ENCODE data around the gene CALML6. TPM values are rescaled to one million over a fixed set of nuclear protein-coding genes. Genes with fewer than 3 reads are reported as not detected.

CALML6 gene
- polyA plus RNA-seq, 5 donors = 0.81 to 12.5 (median 0.93) TPM

DNA sequence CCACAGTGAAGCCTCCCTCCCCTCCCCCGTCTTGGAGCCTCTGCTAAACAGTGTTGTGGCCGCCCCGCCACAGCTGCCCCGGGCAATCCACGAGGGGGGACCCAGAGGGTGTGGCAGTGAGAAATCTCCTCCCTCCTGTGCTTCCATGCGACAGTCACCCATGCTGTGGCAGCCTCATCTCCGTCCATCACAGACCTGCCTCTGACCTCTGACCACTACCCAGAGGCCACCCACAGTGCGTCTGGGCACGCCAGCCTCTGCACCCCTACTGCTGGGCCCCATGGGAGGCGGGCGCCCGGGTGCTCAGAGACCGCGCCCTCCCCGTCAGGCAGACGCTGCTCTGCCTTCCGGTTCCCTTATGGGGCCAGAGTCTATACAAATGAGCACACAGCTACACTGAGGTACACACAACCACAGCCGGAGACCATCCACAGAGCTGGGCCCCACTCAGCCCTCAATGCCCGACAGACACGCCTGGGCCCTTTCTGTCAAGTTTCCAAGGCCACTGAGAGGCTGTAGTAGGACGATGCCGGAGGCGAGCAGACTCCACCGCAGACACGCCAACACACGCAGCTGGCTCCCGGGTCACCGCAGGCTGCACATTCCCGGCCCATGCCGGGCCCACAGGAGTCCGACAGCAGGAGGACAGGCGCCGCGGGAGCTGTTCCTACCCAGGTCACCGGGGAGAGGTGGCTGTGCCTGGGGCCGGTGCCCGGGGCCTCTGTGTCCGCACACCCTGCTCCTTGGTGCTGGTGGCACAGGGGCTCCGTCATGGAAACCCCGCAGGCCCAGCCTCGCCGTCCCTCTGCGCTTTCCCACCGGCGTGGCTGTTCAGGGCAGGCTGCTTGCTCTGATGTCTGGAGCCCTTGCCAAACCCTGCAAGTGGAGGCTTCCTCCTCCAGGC lies 27.9 kb downstream of the CALML6 start:
- no peak for DNase-seq

DNA sequence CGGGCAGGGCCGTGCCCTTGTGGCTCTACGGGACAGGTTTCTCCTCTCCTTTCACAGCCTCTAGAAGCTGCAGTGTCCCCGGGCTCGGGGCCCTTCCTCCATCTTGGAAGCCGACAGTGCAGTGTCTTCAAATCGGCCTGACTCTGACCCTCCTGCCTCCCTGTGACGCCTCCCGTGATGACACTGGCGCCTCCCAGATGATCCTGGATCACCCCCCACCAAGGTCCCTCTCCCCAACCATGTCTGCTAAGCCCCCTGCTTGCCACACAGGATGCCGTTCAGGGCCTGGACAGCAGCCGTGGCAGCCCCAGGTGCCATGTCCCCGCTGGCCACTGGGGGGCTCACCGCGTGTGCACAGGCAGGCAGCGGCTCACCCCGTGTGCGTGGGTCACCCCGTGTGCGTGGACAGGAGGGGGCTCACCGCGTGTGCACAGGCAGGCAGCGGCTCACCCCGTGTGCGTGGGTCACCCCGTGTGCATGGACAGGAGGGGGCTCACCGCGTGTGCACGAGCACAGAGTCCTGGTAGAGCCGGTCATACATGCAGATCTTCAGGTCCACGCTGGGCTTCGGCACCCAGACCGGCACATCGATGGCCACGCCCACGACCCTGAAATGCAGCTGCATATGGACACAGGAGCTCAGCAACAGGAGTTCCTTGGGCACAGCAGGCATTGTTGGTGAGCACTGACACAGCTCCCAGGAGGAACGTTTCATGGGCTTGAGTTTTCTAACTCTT lies 28.9 kb downstream of the CALML6 start:
- peak in 1 of 2 donors; percentile 42 for DNase-seq

DNA sequence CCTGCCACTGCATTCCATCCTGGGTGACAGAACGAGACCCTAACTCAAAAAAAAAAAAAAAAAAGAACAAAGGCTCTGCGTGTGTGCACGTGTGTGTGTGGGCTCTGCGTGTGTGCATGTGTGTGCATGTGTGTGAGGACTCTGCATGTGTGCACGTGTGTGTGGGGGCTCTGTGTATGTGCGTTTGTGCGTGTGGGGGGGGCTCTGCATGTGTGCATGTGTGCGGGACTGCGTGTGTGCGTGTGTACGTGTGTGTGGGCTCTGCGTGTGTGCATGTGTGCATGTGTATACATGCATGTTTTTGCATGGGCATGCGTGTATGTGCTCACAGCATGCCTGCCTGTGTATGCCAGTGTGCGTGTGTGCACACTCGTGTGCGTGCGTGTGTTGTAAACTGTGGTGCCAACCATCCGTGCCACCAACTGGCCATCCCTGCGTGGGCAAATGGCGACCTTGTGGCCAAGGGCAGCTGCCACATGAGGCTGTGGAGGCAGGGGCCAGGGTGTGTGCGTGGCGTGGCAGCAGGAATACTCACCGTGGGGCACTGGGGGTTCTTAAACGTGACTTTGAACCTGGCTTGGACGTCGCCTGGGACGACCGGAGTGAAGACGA lies 30.8 kb downstream of the CALML6 start:
- DNase-seq = no peak

DNA sequence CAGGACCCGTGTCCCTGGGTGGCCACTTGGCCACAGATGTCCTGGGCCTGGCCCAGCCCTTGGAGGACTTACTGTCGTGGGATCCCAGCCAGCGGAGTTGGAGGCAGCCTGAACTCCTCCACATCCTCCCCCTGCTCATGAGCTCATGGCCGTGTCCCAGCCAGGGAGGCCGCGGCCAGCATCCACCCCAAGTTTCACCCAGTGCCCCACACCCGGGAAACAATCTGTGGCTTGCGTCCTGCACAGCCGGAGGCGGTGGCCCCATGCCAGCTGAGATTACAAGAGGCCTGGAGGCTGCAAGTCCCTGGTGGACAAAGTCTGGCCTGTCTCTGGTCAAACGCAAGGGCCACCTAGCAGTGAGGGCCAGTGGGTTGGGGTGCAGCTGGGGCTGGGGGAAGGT lies 31.5 kb downstream of the CALML6 start:
- DNase-seq = peak; percentile 65 to 77

DNA sequence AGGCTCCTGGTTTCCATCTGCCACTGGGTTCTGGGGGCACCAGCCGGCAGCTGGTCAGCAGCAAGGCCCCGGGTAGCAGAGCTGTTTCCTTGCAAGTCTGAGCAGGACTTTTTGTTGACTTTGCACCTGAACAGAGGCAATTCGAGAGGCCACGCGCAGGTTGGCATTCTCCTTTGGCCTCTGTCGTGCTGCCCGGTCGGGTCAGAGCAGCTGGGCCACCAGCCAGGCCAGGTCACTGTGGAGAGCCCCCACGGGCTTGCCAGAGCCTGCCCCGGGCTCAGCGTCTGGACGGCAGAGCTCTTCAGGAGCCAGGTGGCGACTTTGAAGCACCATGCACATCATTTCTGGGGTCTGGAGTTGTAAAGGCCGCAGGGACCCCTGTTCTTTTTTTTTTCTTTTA lies 32.4 kb downstream of the CALML6 start:
- DNase-seq = no peak

DNA sequence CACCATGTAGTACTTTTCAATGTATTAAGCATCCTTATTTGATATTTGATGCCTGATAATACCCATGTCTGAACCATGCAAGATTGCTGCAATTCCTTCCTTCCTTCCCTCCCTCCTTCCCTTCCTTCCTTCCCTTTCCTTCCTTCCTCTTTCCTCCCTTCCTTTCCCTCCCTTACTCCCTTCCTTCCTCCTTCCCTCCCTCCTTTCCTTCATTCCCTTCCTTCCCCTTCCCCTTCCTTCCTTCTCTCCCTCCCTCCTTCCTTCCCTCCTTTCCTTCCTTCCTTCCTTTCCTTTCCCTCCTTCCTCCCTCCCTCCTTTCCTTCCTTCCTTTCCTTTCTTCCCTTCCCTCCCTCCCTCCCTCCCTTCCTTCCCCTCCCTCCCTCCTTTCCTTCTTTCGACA lies 33.7 kb downstream of the CALML6 start:
- no peak for DNase-seq

DNA sequence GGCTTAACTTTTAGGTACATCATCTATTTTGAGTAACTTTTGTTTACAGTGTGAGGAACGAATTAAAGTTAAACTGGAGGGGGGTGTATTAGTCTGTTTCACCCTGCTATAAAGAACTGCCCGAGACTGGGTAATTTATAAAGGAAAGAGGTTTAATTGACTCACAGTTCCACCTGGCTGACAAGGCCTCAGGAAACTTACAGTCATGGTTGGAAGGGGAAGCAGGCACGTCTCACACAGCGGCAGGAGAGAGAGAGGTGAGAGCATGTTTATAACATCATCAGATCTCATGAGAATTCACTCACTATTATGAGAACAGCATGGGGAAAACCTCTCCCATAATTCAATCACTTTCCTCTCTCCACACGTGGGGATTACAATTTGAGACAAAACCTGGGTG lies 35.9 kb downstream of the CALML6 start:
- DNase-seq = no peak

DNA sequence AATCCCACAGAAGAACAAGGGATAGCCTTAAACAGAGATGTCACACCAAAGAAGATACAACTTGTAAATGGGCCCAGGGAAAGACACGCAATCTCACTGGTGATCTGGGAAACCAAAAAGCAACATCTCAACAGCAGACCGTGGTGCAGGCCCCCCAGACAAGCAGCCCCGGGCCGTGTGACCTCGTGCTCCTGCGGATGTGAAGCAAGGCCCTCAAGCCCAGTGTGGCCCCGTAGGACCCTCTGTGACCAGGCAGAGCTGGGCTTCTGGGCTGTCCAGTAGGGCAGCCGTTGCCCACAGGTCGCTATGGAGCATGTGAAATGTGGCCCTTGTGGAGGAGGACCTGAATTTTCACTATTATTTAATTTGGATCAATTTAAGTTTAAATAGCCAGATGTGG lies 39.0 kb downstream of the CALML6 start:
- DNase-seq = no peak

DNA sequence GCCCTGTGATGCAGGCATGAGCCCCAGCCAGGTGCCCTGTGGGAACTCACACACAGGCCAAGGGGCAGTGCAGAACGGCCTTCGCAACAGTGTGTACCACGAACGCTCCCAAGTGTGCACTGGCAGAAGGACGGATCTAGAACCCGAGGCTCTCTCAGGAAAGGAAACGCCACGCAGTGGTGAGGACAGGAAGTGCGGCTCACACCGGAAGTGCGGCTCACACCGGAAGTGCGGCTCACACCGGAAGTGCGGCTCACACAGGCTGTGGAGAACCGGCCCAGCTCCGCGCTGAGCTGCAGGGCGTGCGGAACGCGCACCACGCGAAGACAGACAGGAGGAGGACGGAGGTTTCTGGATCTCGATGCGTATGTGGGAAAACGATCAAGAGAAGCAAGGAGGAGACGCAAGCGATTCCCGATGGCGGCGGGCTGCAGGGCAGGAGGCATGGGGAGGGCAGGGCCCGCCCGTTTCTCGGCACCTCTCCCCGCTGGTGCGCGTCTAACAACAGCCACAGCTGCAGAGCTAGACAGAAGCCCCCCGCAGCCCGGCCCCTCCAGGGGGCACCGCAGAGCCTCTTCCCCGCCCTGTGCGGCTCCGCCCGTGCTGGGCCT lies 39.9 kb downstream of the CALML6 start:
- DNase-seq = no peak

DNA sequence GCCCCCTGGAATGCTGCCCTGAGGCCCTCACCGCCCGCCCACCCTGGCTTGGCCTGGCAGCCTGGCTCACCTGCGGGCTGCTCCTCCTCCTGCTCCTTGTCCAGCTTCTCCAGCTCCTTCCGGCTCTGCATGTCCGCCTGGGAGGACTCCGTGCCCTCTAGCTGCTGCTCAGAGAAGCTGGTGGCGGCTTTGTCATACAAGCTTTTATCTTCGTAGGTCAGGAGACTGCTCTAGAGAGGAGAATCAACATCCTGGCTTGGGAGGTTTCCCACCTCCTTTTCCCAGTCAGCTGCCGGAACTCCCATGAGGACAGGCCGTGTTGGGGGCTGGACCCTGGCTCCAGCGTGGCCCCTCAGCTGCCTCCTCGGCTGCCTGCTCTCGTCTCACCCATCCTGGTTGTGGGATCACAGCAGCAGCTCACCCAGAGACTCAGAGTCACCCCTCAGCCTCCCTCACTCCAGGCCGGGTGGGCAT lies 40.6 kb downstream of the CALML6 start:
- DNase-seq = no peak

DNA sequence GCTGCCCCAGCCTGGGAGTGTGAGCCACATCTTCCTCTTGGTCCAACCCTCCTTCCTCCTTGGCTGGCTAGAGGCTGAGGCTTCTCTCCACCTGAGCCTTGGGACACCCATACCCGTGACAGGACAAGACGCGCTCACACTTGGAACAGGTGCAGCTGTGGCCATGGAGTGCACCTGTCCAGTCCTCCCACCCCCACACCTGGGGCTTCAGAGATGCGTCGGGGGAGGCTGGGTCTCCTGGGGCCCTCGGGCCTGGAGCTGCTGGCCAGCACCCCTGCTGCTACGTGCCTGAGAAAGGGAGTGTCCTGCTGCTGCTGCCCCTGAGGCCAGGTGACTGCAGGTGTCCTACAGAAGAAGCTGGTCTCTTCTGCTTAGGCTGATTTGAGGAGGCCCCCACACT lies 41.0 kb downstream of the CALML6 start:
- DNase-seq = no peak

DNA sequence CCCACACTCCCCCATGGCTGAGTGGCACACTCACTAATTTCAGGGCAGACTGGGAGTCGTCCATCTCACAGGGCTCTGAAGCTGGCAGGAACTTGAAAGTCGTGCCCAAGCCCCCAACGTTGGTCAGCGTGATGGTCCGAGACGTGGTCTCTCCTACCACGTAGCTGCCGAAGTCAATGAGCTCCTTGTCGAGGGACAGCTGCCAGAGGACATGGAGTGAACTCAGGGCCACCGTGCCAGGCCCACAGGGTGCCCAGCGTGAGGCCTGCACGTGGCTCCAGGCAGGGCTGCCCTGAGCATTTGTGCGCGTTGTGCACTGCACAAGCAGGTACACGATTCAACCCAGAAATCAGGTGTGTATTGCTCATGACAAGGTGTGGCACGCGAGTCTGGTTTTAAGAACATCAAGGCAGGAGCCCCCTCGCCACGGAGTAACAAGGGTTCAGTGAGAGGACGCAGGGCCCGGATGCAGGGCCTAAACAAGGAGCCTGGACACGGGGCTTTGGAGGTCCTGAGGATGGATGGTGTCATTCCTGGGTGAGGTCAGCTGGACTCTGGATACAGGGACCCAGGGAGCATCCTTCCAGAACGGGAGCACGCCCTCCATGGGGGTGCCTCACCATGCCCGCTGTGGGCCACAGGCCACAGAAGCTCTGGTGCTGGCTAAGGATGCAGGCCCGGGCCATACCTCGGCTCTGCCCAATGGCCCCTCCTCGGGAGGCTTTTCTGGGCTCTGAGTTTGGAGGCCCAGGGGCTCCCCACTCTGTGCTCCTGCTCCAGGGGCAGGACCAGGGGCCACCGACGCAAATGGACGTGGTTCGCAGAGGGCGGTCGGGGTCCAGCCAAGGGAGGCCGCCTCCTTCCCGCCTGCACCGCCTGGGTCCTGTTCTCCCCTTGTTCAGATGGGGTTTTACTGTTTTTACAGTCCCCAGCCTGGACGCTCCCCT lies 41.8 kb downstream of the CALML6 start:
- no peak for DNase-seq

DNA sequence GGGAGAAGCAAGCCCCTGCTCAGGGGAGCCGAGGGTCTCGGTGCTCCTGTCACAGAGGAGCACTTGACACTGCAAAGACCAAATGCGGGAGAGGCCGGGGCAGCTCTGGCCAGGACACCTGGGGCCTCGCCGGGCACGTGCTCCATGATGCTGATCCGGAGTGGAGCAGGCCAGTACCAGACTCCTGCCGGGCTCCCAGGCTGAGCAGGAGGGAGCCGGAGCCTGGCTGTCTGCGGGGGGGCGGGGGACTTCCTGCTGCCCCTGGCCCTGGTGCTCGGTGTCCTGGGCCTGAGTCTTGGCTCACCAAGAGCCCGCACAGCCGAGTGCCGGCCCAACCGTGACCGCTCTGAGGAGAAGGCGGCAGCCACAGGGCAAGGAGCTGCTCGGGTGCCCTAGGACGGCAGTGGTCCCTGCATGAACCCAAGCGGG lies 42.5 kb downstream of the CALML6 start:
- no peak for DNase-seq

DNA sequence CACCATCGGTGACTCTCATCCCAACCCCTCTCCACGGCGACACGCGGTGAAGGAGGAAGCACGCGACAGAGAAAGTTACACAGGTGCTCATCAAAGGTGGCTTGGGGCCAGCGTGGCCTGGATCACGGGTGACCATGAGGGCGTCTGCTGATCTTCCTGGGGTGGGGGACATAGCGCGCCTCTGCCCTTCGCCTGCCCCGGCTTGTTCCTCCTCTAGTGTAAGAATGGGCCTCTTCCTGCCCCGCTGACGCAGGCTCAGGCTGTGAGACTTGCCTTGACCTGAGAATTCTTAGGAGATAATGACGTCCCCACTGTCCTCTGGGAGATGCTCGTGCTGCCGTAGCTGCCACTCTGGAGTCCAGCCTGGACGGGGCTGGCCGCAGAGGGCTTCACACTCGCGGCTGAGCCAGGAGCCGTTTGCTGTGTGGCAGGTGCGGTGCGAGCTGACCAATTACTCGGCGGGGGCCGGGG lies 43.0 kb downstream of the CALML6 start:
- no peak for DNase-seq

DNA sequence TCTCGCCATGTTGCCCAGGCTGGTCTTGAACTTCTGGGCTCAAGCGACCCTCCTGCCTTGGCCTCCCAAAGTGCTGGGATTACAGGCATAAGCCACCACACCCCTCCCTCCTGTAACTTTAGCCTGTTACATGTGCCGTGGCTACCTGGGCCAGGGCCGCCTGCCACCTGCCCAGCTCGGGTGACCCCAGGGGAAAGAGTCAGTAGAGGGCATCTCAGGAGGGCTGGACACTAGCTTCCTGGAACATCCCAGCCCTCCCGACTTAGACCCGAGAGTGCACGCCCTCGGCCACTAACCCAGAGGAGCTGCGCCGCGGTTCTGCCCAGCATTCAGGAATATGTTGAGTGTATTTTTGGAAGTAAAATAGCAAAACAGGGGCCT lies 44.4 kb downstream of the CALML6 start:
- no peak for DNase-seq

DNA sequence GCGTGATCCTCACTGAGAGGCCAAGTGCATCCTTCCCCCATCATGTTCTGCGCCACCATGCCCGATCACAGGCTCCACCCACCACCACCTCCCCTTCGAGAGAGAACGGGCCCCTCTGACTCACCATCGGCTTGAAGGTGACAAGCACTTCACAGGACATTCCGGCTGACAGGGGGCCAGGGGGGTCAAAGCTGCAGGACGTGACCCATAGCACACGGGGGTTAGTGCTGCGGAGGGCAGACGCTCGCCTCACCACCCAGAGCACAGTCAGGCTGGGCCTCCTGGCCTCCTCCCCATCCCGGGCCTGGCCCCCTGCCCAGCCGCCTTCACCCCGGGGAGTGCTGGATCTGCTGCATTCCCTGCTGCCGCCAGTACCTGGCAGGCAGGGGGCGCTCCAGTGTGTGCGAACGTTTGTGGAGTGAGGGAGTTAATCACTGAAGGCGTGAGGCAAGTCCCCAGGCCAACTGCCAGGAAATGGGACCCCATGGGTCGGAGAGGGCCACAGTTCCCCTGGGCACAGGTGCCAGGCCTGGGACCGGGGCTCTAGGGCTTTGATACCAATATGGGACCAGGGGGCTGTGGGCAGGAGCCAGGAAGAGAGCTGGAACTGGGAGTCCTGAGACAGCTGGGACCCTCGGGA lies 44.9 kb downstream of the CALML6 start:
- peak; percentile 79 to 81 for DNase-seq

DNA sequence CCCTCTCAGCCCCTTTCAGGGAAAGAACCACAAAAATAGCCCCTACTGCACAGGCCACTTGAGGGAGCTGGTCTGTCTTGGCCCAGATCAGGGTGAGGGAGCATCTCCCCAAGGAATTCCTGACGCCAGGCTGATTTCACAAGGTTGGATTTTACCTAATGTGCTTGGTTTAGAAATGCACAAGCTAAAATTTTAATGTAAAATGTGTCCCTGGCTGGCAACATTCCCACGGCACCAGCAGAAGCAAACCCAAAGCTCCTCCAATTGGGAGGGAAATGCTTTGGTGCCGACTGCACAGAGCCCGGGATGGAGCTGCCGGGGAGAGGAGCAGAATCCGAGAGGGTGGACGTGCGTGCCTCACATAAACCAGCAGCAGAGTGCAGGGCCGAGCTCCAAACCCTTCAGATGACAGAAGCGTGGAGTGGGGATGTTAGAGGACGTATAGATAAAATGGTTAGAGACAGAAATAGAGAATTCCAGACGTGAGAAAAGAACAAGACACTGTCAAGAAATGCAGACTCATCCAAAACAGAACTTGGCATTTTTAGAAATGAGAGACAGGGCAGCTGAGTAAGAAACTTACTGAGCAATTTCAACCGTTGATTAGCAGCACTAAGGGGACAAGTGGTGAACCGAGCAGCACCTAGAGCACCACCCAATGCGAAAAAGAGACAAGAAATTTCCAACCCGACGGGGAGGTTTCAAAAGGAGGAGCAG lies 45.6 kb downstream of the CALML6 start:
- no peak for DNase-seq

DNA sequence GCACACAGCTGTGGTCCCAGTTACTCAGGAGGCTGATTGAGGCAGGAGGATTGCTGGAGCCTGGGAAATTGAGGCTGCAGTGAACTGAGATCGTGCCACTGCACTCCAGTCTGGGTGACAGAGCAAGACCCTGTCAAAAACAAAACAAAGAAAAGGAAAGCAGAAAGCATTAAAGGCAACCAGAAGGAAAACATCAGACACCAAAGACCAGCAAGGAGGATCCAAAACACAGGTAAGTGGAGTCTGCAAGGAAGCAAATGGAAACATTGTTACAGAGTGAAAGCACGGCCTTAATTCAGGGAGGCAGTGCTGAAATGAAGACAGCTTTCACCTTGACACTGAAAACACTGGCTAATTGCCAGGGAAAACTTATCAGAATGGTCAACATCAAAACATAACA lies 47.7 kb downstream of the CALML6 start:
- DNase-seq = no peak

DNA sequence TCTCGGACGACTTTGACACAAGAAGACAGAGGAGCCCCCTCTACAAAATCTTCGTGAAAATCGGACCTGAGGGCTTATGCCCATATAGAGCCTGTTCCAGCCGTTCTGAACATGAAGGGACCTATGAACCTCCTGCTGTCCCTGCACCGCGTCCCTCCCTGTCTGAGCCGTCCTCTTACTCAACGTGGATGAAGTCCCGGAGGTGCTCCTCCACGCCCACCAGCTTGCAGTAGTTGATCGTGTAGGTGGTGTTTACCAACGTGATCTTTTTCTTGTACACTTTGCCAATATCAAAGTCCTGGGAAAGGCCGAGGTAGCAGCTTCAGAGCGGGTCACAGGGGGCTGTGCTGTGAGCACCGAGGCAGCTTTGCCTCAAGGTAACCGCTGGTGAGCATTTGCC lies 48.5 kb downstream of the CALML6 start:
- no peak for DNase-seq

DNA sequence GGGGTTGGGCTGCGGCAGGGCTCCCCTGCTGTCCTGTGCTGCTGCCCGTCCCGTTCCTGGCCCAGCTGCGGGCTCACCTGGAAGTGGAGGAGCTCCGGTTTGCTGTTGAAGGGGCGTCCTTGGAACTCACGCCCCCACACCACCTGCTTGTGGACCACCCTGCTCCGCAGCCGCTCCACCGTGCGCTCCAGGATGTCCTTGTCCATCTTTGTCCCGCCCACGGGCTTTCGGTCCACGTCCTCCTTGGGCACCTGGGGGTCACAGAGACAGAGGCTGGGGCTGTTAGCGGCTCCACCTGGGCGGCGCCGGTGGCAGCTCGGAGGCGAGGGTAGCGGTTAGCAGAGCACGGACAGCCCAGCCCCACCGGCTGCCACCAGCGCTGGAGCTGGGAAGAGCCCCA lies 49.8 kb downstream of the CALML6 start:
- no peak for DNase-seq
